B cell (primary cell): ENCODE measurements around the gene SP6. TPM values are rescaled to one million over a fixed set of nuclear protein-coding genes. Genes with fewer than 3 reads are reported as not detected.

ENCODE experiments used
- ATAC-seq: fragments of 200-7000 bp; cut with Tn5 transposase; one replicate; pipeline ENCODE4 v1.10.0; 2021; ENCODE audit warnings: low read depth, mild to moderate bottlenecking, moderate number of reproducible peaks, moderate library complexity
- CTCF ChIA-PET: fragments of 350-600 bp; sonication (Branson Sonifier 250); formaldehyde crosslinking; loops from one replicate; lab custom pipeline; 2021; ENCODE audit warnings: antibody characterized with exemption, inconsistent platforms; lab: Charles Lee
- POLR2A ChIA-PET: fragments of 350-600 bp; sonication (Branson Sonifier 250); formaldehyde crosslinking; loops from one replicate; lab custom pipeline; 2021; ENCODE audit warnings: antibody characterized with exemption; lab: Charles Lee
- DNase-seq: peaks from one replicate; pipeline ENCODE4 v3.0.0; 2013
- H2AFZ ChIP-seq: 2 replicates; pipeline ENCODE4 v1.6.1; 2012; ENCODE audit warnings: mild to moderate bottlenecking, low read depth, low read length; ENCODE audit not compliant: insufficient read depth, poor library complexity, severe bottlenecking
- H3K27ac ChIP-seq, 2 donors: 1 replicate in 1 of 2; 2 replicates in 1 of 2; pipeline ENCODE4 v1.5.1; 2012 to 2013; ENCODE audit warnings: low read length in 2 of 2, mild to moderate bottlenecking in 2 of 2, moderate library complexity in 1 of 2
- H3K27me3 ChIP-seq, 4 experiments: fragments of 200-600 bp in 1 of 4; sonication (generic) in 1 of 4; replicated peaks in 1 of 4; 1 replicate in 2 of 4; 2 replicates in 2 of 4; pipeline versions ENCODE4 v1.6.1 to v1.7.0; 2013 to 2016; ENCODE audit warnings: low read length in 3 of 4, mild to moderate bottlenecking in 2 of 4, mixed read lengths in 1 of 4, moderate library complexity in 1 of 4; ENCODE audit not compliant: insufficient read depth in 4 of 4, control insufficient read depth in 3 of 4; ENCODE audit errors: control extremely low read depth in 1 of 4
- H3K36me3 ChIP-seq, 2 experiments: replicated peaks in 1 of 2; 1 replicate in 1 of 2; 2 replicates in 1 of 2; pipeline versions ENCODE4 v1.6.1 to v1.7.1; 2013; ENCODE audit warnings: low read length in 1 of 2; ENCODE audit not compliant: insufficient read depth in 2 of 2, control insufficient read depth in 1 of 2; ENCODE audit errors: control extremely low read depth in 1 of 2, extremely low read depth in 1 of 2
- H3K4me1 ChIP-seq, 2 donors: fragments of 200-600 bp in 1 of 2; sonication (generic) in 1 of 2; 1 replicate in 1 of 2; 2 replicates in 1 of 2; pipeline versions ENCODE4 v1.5.1 to v1.6.1; 2013 to 2017; ENCODE audit warnings: low read length in 2 of 2; ENCODE audit not compliant: control insufficient read depth in 2 of 2, insufficient read depth in 2 of 2
- H3K4me2 ChIP-seq: replicated peaks from 2 replicates; pipeline ENCODE3; 2012; ENCODE audit warnings: mild to moderate bottlenecking, low read depth, low read length; ENCODE audit not compliant: poor library complexity, severe bottlenecking
- H3K4me3 ChIP-seq, 5 experiments: fragments of 200-600 bp in 1 of 5; sonication (generic) in 1 of 5; 1 replicate in 3 of 5; 2 replicates in 2 of 5; pipeline versions ENCODE4 v1.5.1 to v1.7.0; 2011 to 2016; ENCODE audit warnings: low read length in 4 of 5, mild to moderate bottlenecking in 4 of 5, low read depth in 2 of 5, control low read depth in 1 of 5, moderate library complexity in 1 of 5; ENCODE audit not compliant: insufficient read depth in 1 of 5; ENCODE audit errors: control extremely low read depth in 1 of 5, extremely low read depth in 1 of 5
- H3K79me2 ChIP-seq: fragments of 200-600 bp; sonication (generic); one replicate; pipeline ENCODE4 v1.6.0; 2016; ENCODE audit warnings: low read length; ENCODE audit not compliant: control insufficient read depth, insufficient read depth
- H3K9ac ChIP-seq: fragments of 200-600 bp; sonication (generic); 2 replicates; pipeline ENCODE4 v1.6.1; 2017; ENCODE audit warnings: mild to moderate bottlenecking, low read length, moderate library complexity
- H3K9me3 ChIP-seq, 3 donors: one replicate each; pipeline versions ENCODE4 v1.6.1 to v1.7.1; 2013; ENCODE audit warnings: low read length in 2 of 3; ENCODE audit not compliant: control insufficient read depth in 2 of 3, insufficient read depth in 1 of 3; ENCODE audit errors: control extremely low read depth in 1 of 3
- H4K20me1 ChIP-seq: 2 replicates; pipeline ENCODE4 v1.6.0; 2012; ENCODE audit warnings: mild to moderate bottlenecking, low read length; ENCODE audit not compliant: insufficient read depth, control insufficient read depth, poor library complexity, severe bottlenecking
- H3K27ac Mint-ChIP-seq: one replicate; pipeline ENCODE4 v1.8.0; 2021; ENCODE audit warnings: mixed read lengths
- H3K27me3 Mint-ChIP-seq: one replicate; pipeline ENCODE4 v1.8.0; 2021; ENCODE audit warnings: mixed read lengths
- H3K4me1 Mint-ChIP-seq: one replicate; pipeline ENCODE4 v1.8.0; 2021; ENCODE audit warnings: mixed read lengths
- H3K4me3 Mint-ChIP-seq: one replicate; pipeline ENCODE4 v1.8.0; 2021; ENCODE audit warnings: mixed read lengths
- H3K9me3 Mint-ChIP-seq: one replicate; pipeline ENCODE4 v1.8.0; 2022; ENCODE audit warnings: mixed read lengths; ENCODE audit not compliant: insufficient read depth
- EZH2 ChIP-seq: IDR thresholded peaks from 2 replicates; pipeline ENCODE4 v1.6.1; 2012; ENCODE audit warnings: borderline replicate concordance, low read depth, mild to moderate bottlenecking, moderate library complexity, low read length; ENCODE audit not compliant: insufficient read depth, poor library complexity, severe bottlenecking
- WGBS: methylation state at CpG from one replicate; pipeline ENCODE4 v1.1.5; 2013; ENCODE audit warnings: missing lambda C conversion rate; ENCODE audit not compliant: insufficient coverage; 5-methylcytosine and 5-hydroxymethylcytosine counted together
- intact Hi-C: fragments of 100-400 bp; cut with micrococcal nuclease; formaldehyde crosslinking; loops from one replicate; pipeline ENCODE4 v1.10.0; 2022
- polyA plus RNA-seq: library from polyadenylated mRNA; depleted of rRNA; stranded (reverse); fragments of >200 nt; gene quantifications from 2 replicates; pipeline ENCODE4 v1.2.3, GENCODE V29; 2012
- total RNA-seq, 2 donors: library from RNA; stranded (reverse); fragments of 120-200 nt in 1 of 2; gene quantifications; 1 replicate in 1 of 2; 2 replicates in 1 of 2; pipeline versions ENCODE4 v1.2.3 to v1.2.4, GENCODE V29; 2013 to 2022
- TF ChIP-seq, protein P1 (sequence below): fragments of 200-600 bp; IDR thresholded peaks from one replicate; pipeline ENCODE4 v1.8.0; 2022; ENCODE audit warnings: antibody characterized with exemption, mild to moderate bottlenecking

Gene SP6
- total and polyA plus RNA-seq, 2 donors (not counting 1 experiment from before 2014, with no cell fraction given) = 0.04 TPM; not detected in 1

- Histone ChIP-seq H3K27me3 (no peaks in the 10 kb centered on the region), H4K20me1 (no peaks in the 10 kb centered on the region), H3K4me3 (no peak overlapping the region), H3K36me3 (peaks cover 0 to 59% of the 10 kb centered on the region in 2 experiments), H3K79me2 (peaks cover 11% of the 10 kb centered on the region), H3K9me3 (no peaks in the 10 kb centered on the region), H3K9ac (no peak overlapping the region), H3K4me1 (peaks cover 16 to 23% of the 10 kb centered on the region in 2 donors), H3K4me2 (no peak overlapping the region), H2AFZ (no peak overlapping the region), H3K27ac (no peak overlapping the region)
- no peak overlapping the region for H3K27ac Mint-ChIP-seq
- DNase-seq (no peak), ATAC-seq (no peak)
- ChIA-PET POLR2A (no interaction called here), CTCF (no interaction called here)
- intact Hi-C loops = no loop called here
- TF ChIP-seq, protein P1, sequence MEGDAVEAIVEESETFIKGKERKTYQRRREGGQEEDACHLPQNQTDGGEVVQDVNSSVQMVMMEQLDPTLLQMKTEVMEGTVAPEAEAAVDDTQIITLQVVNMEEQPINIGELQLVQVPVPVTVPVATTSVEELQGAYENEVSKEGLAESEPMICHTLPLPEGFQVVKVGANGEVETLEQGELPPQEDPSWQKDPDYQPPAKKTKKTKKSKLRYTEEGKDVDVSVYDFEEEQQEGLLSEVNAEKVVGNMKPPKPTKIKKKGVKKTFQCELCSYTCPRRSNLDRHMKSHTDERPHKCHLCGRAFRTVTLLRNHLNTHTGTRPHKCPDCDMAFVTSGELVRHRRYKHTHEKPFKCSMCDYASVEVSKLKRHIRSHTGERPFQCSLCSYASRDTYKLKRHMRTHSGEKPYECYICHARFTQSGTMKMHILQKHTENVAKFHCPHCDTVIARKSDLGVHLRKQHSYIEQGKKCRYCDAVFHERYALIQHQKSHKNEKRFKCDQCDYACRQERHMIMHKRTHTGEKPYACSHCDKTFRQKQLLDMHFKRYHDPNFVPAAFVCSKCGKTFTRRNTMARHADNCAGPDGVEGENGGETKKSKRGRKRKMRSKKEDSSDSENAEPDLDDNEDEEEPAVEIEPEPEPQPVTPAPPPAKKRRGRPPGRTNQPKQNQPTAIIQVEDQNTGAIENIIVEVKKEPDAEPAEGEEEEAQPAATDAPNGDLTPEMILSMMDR = no peak
- TF ChIP-seq EZH2 = no peak
- no peaks in the 10 kb centered on the region for H3K27me3 Mint-ChIP-seq
- H3K4me1 Mint-ChIP-seq = peaks cover 27% of the 10 kb centered on the region
- WGBS = 93% methylated on average over 9 of the region's 10 CpGs
- H3K4me3 Mint-ChIP-seq = peak overlapping the region; percentile 15
- H3K9me3 Mint-ChIP-seq = no peaks in the 10 kb centered on the region
Observed at GRCh38 chr17:47819475-47819874, 31.5 kb downstream of the SP6 start.

DNA sequence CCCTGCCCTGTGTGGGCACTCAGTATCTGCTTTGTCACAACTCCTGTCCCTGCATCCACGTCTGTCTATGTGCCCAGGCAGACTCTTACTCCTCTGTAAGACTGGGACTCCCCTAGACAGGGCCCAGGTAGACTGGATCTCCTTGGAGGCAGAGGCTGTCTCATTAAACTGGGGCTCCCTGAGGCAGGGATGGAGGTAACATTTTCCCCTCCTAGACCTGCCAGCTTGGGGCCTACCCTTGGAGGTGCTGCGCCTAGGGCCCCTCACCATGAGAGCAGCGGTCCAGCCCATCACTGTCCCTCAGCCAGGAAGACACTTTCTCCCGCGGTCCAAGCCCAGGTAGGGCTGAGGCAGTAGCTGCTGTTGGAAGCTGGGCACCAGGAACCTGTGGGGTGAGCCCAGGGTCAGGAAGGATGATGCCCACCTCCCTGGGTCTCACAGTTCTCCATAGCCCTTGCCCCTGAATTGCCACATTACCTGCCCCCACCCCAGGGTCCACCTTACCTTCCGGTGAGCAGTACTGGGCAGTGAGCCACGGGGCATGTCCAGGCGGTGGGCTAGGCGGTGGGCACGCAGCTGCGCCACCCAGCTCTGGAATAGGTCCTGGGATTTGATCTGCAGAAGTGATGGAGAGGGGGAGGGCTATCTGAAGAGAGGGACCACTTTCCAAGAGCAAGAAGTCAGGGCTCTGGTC lies 32.8 kb downstream of the SP6 start:
- DNase-seq (no peak), ATAC-seq (no peak)
- ChIA-PET CTCF (no interaction called here), POLR2A (no interaction called here)
- no peak overlapping the region for H3K27ac Mint-ChIP-seq
- intact Hi-C loops = no loop called here
- H3K27me3 Mint-ChIP-seq = no peaks in the 10 kb centered on the region
- Histone ChIP-seq H3K27me3 (no peaks in the 10 kb centered on the region), H3K9ac (no peak overlapping the region), H3K4me1 (peaks cover 16 to 23% of the 10 kb centered on the region in 2 donors), H3K4me2 (no peak overlapping the region), H3K79me2 (peaks cover 11% of the 10 kb centered on the region), H2AFZ (no peak overlapping the region), H3K4me3 (no peak overlapping the region), H3K9me3 (no peaks in the 10 kb centered on the region), H3K27ac (no peak overlapping the region), H4K20me1 (no peaks in the 10 kb centered on the region), H3K36me3 (peaks cover 0 to 52% of the 10 kb centered on the region in 2 experiments)
- 96% methylated on average over 6 of the region's 11 CpGs for WGBS
- no peaks in the 10 kb centered on the region for H3K9me3 Mint-ChIP-seq
- H3K4me1 Mint-ChIP-seq = peaks cover 26% of the 10 kb centered on the region
- H3K4me3 Mint-ChIP-seq = no peak overlapping the region
- TF ChIP-seq, protein P1 = no peak
- TF ChIP-seq EZH2 = no peak
